Brain pericyte (primary cell): ENCODE results near the gene LZTS2.
A peak's percentile ranks its signal among the peaks of the same experiment; 100 is the strongest.

Experiments
- DNase-seq: peaks from one replicate; pipeline ENCODE4 v3.0.0-alpha.2; 2012; ENCODE audit warnings: low read depth, low spot score

LZTS2 gene

DNA sequence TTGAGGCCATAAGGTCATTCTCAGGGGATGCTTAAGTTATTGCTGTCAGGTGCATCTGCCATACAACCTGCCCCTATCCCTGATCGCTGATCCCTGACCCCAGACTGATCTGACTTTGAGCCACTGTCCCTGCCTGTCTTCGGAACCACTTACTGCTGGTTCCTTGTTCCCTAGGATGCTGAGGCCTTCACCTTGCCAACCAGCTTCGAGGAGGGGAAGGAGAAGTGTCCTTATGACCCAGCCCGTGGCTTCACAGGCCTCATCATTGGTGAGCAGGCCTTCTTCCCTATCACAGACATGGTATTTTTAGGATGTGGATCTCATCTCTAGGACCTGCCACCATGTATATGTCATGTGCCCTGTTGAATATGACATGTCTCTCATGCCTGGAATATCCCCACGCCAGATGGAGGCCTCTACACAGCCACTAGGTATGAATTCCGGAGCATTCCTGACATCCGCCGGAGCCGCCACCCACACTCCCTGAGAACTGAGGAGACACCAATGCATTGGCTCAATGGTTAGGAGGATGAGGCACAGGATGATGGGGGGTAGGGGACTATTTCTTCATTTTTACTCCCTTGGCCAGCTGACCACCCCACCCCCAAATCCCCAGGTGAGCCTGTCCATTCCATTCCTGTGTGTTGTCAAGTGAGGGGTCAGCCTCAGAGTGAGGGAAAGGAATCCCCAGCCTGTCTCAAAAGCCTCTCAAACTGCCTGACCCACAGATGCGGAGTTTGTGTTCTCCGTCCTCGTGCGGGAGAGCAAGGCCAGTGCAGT lies 21.3 kb upstream of the LZTS2 start:
- DNase-seq: no peak

DNA sequence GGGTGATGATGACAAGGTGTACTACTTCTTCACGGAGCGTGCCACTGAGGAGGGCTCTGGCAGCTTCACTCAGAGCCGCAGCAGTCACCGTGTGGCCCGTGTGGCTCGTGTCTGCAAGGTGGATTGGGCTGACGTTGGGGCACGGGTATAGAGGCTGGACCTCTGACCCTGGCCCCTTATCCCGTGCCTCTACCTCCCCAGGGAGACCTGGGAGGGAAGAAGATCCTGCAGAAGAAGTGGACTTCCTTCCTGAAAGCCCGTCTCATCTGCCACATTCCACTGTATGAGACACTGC lies 20.8 kb upstream of the LZTS2 start:
- no peak for DNase-seq

DNA sequence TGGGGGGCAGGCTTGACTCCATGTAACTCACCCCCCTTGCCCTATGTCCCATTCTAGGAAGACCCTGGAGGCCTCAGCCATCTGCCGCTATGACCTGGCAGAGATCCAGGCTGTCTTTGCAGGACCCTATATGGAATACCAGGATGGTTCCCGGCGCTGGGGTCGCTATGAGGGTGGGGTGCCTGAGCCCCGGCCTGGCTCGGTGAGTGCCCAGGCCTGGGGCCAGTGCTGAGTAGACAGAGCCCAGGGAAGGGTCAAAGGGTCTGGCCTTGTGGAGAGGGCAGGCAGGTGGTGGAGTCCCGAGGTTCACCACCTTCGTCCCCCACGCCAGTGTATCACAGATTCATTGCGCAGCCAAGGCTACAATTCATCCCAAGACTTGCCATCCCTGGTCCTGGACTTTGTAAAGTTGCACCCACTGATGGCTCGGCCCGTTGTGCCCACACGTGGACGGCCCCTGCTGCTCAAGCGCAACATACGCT lies 19.8 kb upstream of the LZTS2 start:
- DNase-seq: no peak

- no peak for DNase-seq
Observed at GRCh38 chr10:100980311-100980710, 19.3 kb upstream of the LZTS2 start.

DNA sequence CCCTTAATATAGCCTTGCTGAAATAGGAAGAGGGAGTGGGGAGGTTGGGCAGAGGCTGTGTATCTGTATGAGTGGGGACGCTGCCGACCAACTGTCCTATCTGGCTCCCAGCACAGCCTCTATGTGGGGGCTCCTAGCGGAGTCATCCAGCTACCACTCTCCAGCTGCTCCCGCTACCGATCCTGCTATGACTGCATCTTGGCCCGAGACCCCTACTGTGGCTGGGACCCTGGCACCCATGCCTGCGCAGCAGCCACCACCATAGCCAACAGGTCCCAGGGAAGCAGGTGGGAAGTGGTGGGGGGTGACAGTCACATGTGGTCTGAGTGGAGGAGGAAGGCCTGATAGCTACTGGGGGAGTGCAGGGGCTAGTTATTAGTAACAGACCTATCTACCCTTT lies 18.9 kb upstream of the LZTS2 start:
- DNase-seq: no peak

- no peak for DNase-seq
Observed at GRCh38 chr10:100981178-100981772, 18.3 kb upstream of the LZTS2 start.

- no peak for DNase-seq
Observed at GRCh38 chr10:100982916-100983830, 16.4 kb upstream of the LZTS2 start.

- DNase-seq: no peak
Observed at GRCh38 chr10:100983868-100984671, 15.5 kb upstream of the LZTS2 start.

- no peak for DNase-seq
Observed at GRCh38 chr10:100984672-100985177, 14.9 kb upstream of the LZTS2 start.

DNA sequence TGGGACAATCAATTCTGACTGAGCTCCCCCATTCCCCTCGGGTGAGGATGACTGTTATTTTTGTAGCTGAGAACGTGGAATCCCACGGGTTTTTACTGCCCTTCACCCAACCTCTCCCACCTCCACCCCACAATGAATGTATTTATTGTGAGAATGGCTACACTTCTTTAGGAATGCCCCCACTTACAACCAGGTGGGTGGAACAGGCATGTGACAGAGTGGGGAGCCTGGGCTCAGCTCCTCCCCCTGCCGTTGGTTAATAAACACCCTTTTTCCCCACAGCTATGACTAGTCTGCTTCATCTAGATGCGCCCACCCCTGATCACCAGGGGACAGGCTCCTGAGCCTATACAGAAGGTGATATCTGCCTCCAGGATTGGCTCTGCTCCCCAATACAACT lies 14.3 kb upstream of the LZTS2 start:
- no peak for DNase-seq

DNA sequence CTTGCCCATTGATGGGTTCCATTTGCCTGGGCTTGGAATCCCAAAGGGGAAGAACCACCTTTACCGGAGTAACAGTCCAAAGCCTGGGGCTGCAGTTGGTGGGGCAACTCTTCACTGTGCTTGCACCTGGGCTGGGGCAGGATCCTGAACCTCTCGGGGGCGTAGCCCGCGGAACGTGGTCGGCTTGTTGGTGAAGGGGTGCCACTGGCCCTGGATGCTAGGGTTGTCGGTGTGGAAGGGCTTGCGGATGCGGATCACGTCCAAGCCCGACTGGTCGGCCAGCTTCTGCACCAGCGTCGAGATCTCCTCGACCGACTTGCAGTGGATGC lies 13.0 kb upstream of the LZTS2 start:
- DNase-seq: no peak

- no peak for DNase-seq
Observed at GRCh38 chr10:100986952-100987684, 12.5 kb upstream of the LZTS2 start, which contains the start of the genes MRPL43 and TWNK. Gene MRPL43, minus strand, starts transcription at chr10:100987497. Its CDS starts 54 bp downstream, at chr10:100987443. Gene TWNK, plus strand, starts transcription at chr10:100987543. Its CDS starts 668 bp downstream, at chr10:100988211.

- DNase-seq: no peak
Observed at GRCh38 chr10:100987685-100988049, 11.9 kb upstream of the LZTS2 start.

DNA sequence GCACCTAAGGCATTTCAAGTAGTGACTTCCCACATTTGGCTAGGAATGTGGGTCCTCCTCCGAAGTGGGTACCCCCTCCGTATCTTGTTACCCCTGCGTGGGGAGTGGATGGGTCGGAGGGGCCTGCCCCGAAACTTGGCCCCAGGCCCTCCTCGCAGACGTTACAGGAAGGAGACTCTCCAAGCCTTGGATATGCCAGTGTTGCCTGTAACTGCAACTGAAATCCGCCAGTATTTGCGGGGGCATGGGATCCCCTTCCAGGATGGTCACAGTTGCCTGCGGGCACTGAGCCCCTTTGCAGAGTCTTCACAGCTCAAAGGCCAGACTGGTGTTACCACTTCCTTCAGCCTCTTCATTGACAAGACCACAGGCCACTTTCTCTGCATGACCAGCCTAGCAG lies 11.4 kb upstream of the LZTS2 start:
- no peak for DNase-seq

DNA sequence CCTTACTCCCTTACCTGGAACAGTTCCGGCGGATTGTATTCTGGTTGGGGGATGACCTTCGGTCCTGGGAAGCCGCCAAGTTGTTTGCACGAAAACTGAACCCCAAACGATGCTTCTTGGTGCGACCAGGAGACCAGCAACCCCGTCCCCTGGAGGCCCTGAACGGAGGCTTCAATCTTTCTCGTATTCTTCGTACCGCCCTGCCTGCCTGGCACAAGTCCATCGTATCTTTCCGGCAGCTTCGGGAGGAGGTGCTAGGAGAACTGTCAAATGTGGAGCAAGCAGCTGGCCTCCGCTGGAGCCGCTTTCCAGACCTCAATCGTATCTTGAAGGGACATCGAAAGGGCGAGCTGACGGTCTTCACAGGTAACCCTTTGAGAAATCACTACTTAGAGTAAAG lies 10.5 kb upstream of the LZTS2 start:
- no peak for DNase-seq

DNA sequence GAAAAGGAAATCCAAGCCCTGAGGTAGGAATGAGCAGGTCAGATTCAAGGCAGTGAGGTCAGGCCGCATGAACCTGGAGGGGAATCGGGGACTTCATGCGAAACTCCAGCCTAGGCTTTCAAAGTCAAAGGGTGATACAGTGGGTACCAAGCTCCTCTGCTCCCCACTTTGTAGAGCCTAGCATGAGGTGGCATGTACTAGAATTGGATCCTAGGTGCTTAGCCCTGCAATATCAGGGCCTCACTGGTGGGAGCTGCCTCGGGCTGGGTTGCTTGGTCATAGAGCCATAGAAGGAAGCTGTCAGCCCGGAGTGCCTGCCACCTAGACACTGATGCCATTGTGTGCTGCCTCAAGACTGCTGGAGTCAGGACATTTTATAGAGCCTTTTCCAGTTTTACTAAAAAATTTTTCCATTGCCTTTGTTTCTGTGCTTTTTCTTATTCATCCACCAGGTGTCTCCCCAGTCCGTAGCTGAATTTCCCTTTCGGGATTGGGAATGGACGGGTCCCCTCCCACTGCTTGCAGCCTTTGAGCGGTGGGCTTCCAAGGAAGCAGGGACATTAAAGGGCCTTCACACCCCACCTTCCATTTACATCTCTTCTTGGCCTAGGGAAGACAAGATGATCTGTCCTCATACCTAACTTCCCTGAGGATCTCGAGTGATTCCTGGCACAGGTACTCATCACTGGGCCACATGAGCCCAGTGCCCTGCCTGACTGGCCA lies 5.5 kb upstream of the LZTS2 start:
- no peak for DNase-seq

DNA sequence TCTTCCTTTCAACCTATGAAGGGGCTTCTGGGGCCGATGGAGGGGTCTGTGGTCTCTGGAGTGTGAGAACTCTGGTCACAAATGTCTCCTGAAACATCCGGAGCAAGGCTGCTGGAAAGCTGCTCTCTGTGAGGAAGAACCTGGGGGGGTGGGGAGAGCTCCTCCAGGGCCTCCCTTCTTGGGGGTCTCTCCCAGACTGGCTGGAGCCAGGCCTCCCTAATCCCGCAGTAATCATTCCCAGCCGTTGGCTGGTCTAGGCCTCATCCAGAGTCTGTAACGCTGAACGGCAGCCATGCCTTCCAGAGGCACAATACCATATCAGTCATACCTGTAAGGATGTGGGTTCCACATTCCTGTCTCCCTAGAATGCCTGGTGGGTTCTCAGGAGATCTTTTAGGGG lies 4.4 kb upstream of the LZTS2 start:
- DNase-seq: no peak

DNA sequence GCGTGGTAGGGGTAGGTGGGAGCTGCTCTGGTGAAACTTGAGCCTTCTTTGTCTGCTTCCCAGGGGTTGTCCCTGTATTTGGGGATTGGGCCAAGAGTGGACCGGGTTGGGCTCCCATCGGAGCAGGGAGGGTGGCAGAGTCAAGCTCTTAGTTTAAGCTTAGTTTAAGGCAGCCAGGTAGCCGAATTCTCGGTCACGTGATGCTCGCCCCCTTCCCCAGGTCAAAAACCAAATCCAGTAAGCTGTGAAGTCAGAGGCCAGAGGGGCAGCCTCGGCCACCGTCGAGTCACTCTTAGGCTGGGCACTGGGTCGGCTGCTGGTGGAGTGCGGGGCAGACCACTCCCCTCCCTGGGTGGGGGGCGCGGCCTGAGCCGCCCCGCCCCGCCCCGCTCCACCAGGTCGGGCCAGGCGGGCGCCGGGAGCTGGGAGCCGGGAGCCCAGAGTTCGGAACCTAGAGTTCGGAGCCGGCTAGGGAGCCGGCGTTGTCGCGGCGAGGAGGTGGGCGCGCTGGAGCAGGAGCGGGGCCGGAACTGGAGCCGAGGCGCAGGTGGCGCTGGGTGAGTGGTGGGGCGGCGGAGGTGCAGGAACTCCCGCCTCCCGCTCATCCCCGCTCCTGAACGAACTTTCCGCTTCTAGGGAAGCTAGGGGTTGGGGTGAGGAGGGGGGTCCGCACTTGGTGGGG lies 2.8 kb upstream of the LZTS2 start:
- DNase-seq: no peak

DNA sequence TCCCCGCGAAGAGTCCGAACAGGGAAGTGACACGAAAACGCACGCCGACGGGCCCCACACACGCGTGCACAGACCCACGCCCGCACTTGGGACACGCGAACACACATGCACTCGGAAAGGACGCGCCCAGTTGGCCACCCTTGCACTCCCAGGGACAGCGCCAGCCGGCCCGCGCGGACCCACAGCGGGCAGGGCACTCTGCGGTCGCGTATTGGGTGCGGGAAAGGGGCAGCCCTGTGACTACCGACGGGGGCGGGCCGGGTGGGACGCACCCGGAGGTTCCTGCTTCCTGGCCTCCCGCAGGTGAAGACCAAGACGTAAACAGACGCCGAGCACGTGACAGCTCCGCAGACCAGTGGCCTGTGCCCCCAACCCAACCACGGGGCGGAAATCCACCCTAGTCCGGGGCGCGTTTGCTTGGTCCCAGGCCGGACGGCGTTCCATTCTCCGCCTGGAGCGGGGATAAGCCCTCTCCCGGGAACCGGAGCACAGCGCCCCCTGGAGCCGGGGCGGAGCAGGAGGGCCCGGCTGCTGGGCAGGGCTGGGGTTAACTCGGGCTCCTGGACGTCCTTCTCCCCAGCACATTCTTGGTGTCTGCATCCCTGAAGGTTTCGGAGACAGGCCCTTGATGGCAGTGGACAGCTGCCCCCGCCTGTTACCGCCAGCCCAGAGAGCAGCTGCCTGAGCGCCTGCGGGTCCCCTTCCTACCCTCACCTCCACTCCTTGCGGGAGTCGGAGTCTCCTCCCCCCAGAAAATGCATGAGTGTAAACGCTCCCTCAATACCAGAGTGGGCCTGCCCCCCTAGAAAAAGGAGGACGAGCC lies 2.0 kb upstream of the LZTS2 start:
- DNase-seq: peak; percentile 47
